Liver (tissue), 3 donors: ENCODE results near the gene ARFIP1.

Experiments
- FOXA1 ChIP-seq: IDR thresholded peaks from 2 replicates; pipeline ENCODE4 v1.6.1; 2016; ENCODE audit warnings: antibody characterized with exemption
- GABPA ChIP-seq, 2 donors: IDR thresholded peaks in 1 of 2; conservative IDR thresholded peaks in 1 of 2; 2 replicates each; pipeline ENCODE4 v1.6.1; 2016; ENCODE audit warnings: antibody characterized with exemption in 2 of 2, mild to moderate bottlenecking in 1 of 2, moderate library complexity in 1 of 2
- JUND ChIP-seq, 2 donors: IDR thresholded peaks; 2 replicates each; pipeline ENCODE4 v1.6.1; 2016; ENCODE audit warnings: antibody characterized with exemption in 2 of 2
- MAX ChIP-seq: IDR thresholded peaks from 2 replicates; pipeline ENCODE4 v1.6.1; 2016; ENCODE audit warnings: antibody characterized with exemption
- RAD21 ChIP-seq, 2 donors: IDR thresholded peaks; 2 replicates each; pipeline ENCODE4 v1.6.1; 2016; ENCODE audit warnings: antibody characterized with exemption in 2 of 2, mild to moderate bottlenecking in 2 of 2
- TAF1 ChIP-seq: conservative IDR thresholded peaks from 2 replicates; pipeline ENCODE4 v1.6.1; 2016; ENCODE audit warnings: antibody characterized with exemption, mild to moderate bottlenecking
- TF ChIP-seq, protein P1 (sequence below): fragments of 150-350 bp; IDR thresholded peaks from 2 replicates; pipeline ENCODE4 v1.5.1; 2017; ENCODE audit warnings: improper control_type of control experiment, low read depth, low read length; ENCODE audit not compliant: missing input control
- TF ChIP-seq, protein P2 (sequence below): IDR thresholded peaks from 2 replicates; pipeline ENCODE4 v1.6.1; 2016; ENCODE audit warnings: antibody characterized with exemption, mild to moderate bottlenecking
- donor health status: healthy.
- donor health status: healthy.

DNA sequence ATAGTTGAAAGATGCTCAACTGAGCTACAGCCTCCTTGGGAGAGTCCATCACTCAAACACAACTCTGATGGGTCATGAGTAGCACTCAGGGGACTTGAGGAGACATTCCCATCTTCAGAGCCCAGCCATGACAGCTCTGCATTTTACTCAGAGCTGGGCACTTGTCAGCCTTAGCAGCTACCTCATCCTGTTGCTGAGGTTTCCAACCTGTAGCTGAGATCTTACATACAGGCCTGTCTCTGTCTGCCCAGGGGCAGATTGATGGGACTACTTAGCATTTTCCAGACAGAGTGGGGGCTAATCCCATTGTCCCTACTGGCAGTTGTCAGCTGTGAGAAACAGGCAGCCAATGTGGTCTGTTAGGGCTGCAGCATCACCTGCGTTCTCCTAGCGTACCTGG, 159.9 kb downstream of the ARFIP1 start:
- TF ChIP-seq JUND (IDR thresholded peaks at IDR 0.05) (no peak), TAF1 (no peak), FOXA1 (no peak), RAD21 (IDR thresholded peaks at IDR 0.05) (no peak), GABPA (IDR thresholded peaks at IDR 0.05 in 1 of 2, conservative IDR thresholded peaks at IDR 0.05 in 1 of 2) (no peak), MAX (no peak)
- TF ChIP-seq, protein P1, sequence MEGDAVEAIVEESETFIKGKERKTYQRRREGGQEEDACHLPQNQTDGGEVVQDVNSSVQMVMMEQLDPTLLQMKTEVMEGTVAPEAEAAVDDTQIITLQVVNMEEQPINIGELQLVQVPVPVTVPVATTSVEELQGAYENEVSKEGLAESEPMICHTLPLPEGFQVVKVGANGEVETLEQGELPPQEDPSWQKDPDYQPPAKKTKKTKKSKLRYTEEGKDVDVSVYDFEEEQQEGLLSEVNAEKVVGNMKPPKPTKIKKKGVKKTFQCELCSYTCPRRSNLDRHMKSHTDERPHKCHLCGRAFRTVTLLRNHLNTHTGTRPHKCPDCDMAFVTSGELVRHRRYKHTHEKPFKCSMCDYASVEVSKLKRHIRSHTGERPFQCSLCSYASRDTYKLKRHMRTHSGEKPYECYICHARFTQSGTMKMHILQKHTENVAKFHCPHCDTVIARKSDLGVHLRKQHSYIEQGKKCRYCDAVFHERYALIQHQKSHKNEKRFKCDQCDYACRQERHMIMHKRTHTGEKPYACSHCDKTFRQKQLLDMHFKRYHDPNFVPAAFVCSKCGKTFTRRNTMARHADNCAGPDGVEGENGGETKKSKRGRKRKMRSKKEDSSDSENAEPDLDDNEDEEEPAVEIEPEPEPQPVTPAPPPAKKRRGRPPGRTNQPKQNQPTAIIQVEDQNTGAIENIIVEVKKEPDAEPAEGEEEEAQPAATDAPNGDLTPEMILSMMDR = no peak
- TF ChIP-seq, protein P2, sequence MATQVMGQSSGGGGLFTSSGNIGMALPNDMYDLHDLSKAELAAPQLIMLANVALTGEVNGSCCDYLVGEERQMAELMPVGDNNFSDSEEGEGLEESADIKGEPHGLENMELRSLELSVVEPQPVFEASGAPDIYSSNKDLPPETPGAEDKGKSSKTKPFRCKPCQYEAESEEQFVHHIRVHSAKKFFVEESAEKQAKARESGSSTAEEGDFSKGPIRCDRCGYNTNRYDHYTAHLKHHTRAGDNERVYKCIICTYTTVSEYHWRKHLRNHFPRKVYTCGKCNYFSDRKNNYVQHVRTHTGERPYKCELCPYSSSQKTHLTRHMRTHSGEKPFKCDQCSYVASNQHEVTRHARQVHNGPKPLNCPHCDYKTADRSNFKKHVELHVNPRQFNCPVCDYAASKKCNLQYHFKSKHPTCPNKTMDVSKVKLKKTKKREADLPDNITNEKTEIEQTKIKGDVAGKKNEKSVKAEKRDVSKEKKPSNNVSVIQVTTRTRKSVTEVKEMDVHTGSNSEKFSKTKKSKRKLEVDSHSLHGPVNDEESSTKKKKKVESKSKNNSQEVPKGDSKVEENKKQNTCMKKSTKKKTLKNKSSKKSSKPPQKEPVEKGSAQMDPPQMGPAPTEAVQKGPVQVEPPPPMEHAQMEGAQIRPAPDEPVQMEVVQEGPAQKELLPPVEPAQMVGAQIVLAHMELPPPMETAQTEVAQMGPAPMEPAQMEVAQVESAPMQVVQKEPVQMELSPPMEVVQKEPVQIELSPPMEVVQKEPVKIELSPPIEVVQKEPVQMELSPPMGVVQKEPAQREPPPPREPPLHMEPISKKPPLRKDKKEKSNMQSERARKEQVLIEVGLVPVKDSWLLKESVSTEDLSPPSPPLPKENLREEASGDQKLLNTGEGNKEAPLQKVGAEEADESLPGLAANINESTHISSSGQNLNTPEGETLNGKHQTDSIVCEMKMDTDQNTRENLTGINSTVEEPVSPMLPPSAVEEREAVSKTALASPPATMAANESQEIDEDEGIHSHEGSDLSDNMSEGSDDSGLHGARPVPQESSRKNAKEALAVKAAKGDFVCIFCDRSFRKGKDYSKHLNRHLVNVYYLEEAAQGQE = no peak
